Transverse colon (tissue), 4 donors: ENCODE data around the gene AMPD3. TPM values are rescaled to one million over a fixed set of nuclear protein-coding genes. Genes with fewer than 3 reads are reported as not detected.

Source experiments
- DNase-seq: peaks from one replicate; pipeline ENCODE4 v3.0.0-alpha.2; 2019
- H3K27ac ChIP-seq, 4 donors: fragments of 200-600 bp; sonication (generic); 2 replicates each; pipeline ENCODE4 v1.5.1; 2016 to 2018; ENCODE audit warnings: inconsistent platforms in 4 of 4
- H3K27me3 ChIP-seq: fragments of 200-600 bp; sonication (generic); 2 replicates; pipeline ENCODE4 v1.5.1; 2017; ENCODE audit warnings: inconsistent platforms
- H3K36me3 ChIP-seq, 4 donors: fragments of 200-600 bp; sonication (generic); 2 replicates each; pipeline ENCODE4 v1.5.1; 2017 to 2019; ENCODE audit warnings: inconsistent platforms in 4 of 4
- H3K4me1 ChIP-seq, 4 donors: fragments of 200-600 bp; sonication (generic); 2 replicates each; pipeline ENCODE4 v1.5.1; 2017 to 2020; ENCODE audit warnings: inconsistent platforms in 4 of 4
- H3K4me3 ChIP-seq, 4 donors: fragments of 200-600 bp; sonication (generic); 1 replicate in 1 of 4; 2 replicates in 3 of 4; pipeline versions ENCODE4 v1.5.1 to v1.6.1; 2017 to 2019; ENCODE audit warnings: inconsistent platforms in 4 of 4
- H3K9me3 ChIP-seq, 2 donors: fragments of 200-600 bp; sonication (generic); 2 replicates each; pipeline ENCODE4 v1.5.1; 2017 to 2019; ENCODE audit warnings: inconsistent platforms in 2 of 2
- EP300 ChIP-seq: sonication (generic); formaldehyde crosslinking; IDR thresholded peaks from one replicate; pipeline ENCODE4 v1.6.1; 2017; ENCODE audit warnings: antibody characterized with exemption, low read depth
- POLR2A ChIP-seq: fragments of 450-650 bp; IDR thresholded peaks from one replicate; pipeline ENCODE4 v1.6.1; 2016; ENCODE audit warnings: antibody characterized with exemption, mild to moderate bottlenecking, moderate library complexity
- POLR2AphosphoS5 ChIP-seq, 3 donors: sonication (generic); formaldehyde crosslinking; IDR thresholded peaks; one replicate each; pipeline ENCODE4 v1.6.1; 2016; ENCODE audit warnings: antibody characterized with exemption in 3 of 3
- WGBS, 2 donors: methylation state at CpG; one replicate each; pipeline ENCODE4 v1.1.5; 2018; ENCODE audit warnings: low coverage in 1 of 2; 5-methylcytosine and 5-hydroxymethylcytosine counted together
- in situ Hi-C, 4 donors: fragments of 200-750 bp; cut with MboI; loops; one replicate each; pipeline versions ENCODE4 v1.15.0 to v1.15.1; 2017; ENCODE audit warnings: low sequenced_read_pairs in 3 of 4, low pct_ligation_motif_present in 1 of 4, low pct_unique_long_range_greater_than_20kb in 1 of 4
- intact Hi-C: fragments of 100-400 bp; cut with DNase I; formaldehyde crosslinking; loops from one replicate; pipeline ENCODE4 v1.15.1; 2023; ENCODE audit warnings: low total_unique reads
- total RNA-seq, 4 donors: library from RNA; depleted of rRNA; stranded (reverse); fragments of >200 nt; gene quantifications; one replicate each; pipeline ENCODE4 v1.1.0, GENCODE V29; 2016
- TF ChIP-seq, protein P1 (sequence below), 5 experiments: fragments of 200-600 bp in 3 of 5; fragments of 450-650 bp in 2 of 5; sonication (generic) in 3 of 5; IDR thresholded peaks; 1 replicate in 2 of 5; 2 replicates in 3 of 5; pipeline ENCODE4 v1.5.1; 2016 to 2017; ENCODE audit warnings: antibody characterized with exemption in 5 of 5, inconsistent platforms in 3 of 5, mild to moderate bottlenecking in 2 of 5, moderate library complexity in 1 of 5

Gene AMPD3
- total RNA-seq, 4 donors from 2014 or later = 2.4 to 32.9 (median 11.2) TPM

GRCh38 chr11:10503221-10503620, 48.2 kb downstream of the AMPD3 start:
- no peak for DNase-seq
- H3K36me3 ChIP-seq = no peaks in the 10 kb centered on the region
- H3K27ac ChIP-seq = peak overlapping the region in 2 of 4 donors; percentile 3 to 20

DNA sequence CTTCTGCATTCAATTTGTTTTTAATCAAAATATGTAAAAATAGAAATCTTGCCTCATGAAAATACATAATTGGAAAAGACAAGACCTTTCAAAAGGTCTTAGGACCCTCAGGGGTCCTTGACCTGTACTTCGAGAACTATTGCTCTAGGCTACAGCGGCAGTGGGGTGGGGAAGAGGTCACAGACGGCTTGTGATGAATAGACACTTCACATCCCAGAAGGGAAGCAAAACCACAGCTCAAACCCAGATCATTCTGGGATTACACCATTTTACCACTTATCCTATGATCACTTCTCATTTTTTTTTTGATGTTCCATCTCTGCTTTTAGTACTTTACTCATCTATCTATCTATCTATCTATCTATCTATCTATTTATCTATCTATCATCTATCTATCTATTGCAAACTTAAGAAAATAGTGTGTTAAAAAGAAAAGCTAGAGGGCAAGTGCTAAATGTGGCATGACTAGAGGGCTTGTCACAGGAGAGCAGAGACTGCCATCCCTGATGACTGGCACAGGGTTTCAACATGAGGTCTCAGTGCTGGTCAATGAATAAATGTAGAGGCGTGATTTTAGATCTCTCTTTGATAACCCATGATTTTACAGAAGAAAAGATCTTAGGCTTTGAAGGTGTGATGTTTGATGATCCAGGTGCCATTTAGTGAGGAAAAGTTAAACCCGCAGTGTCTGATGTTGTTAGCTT, 48.9 kb downstream of the AMPD3 start:
- intact Hi-C loops = no loop called here
- Histone ChIP-seq H3K36me3 (no peaks in the 10 kb centered on the region), H3K27me3 (no peaks in the 10 kb centered on the region), H3K9me3 (no peaks in the 10 kb centered on the region), H3K4me3 (no peak overlapping the region), H3K4me1 (no peaks in the 10 kb centered on the region), H3K27ac (peak overlapping the region in 2 of 4 donors; percentile 3 to 20)
- in situ Hi-C loops = no loop called here
- DNase-seq = no peak
- 85 to 100% methylated on average over 5 of the region's 5 CpGs for WGBS, 2 donors
- no peak for TF ChIP-seq POLR2AphosphoS5 (IDR thresholded peaks at IDR 0.05)
- TF ChIP-seq, protein P1, sequence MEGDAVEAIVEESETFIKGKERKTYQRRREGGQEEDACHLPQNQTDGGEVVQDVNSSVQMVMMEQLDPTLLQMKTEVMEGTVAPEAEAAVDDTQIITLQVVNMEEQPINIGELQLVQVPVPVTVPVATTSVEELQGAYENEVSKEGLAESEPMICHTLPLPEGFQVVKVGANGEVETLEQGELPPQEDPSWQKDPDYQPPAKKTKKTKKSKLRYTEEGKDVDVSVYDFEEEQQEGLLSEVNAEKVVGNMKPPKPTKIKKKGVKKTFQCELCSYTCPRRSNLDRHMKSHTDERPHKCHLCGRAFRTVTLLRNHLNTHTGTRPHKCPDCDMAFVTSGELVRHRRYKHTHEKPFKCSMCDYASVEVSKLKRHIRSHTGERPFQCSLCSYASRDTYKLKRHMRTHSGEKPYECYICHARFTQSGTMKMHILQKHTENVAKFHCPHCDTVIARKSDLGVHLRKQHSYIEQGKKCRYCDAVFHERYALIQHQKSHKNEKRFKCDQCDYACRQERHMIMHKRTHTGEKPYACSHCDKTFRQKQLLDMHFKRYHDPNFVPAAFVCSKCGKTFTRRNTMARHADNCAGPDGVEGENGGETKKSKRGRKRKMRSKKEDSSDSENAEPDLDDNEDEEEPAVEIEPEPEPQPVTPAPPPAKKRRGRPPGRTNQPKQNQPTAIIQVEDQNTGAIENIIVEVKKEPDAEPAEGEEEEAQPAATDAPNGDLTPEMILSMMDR (IDR thresholded peaks at IDR 0.05) = no peak
- no peak for TF ChIP-seq EP300
- no peak for TF ChIP-seq POLR2A

More at GRCh38 chr11:10503221-10503620, 48.2 kb downstream of the AMPD3 start:
- WGBS, 2 donors = 81 to 100% methylated on average over 2 of the region's 2 CpGs
- in situ Hi-C loops (no loop called here), intact Hi-C loops (no loop called here)
- Histone ChIP-seq H3K4me1 (no peaks in the 10 kb centered on the region), H3K4me3 (no peak overlapping the region), H3K9me3 (no peaks in the 10 kb centered on the region), H3K27me3 (no peaks in the 10 kb centered on the region)
- TF ChIP-seq EP300 (no peak), POLR2A (no peak), POLR2AphosphoS5 (IDR thresholded peaks at IDR 0.05) (no peak)
- TF ChIP-seq, protein P1 (IDR thresholded peaks at IDR 0.05) = no peak

GRCh38 chr11:10504490-10504889, 49.4 kb downstream of the AMPD3 start:
- Histone ChIP-seq H3K27me3 (no peaks in the 10 kb centered on the region), H3K27ac (no peak overlapping the region), H3K4me3 (no peak overlapping the region), H3K4me1 (no peaks in the 10 kb centered on the region), H3K36me3 (no peaks in the 10 kb centered on the region), H3K9me3 (no peaks in the 10 kb centered on the region)
- intact Hi-C loops (no loop called here), in situ Hi-C loops (no loop called here)
- DNase-seq = no peak
- TF ChIP-seq POLR2A (no peak), EP300 (no peak), POLR2AphosphoS5 (IDR thresholded peaks at IDR 0.05) (no peak)
- TF ChIP-seq, protein P1 (IDR thresholded peaks at IDR 0.05) = no peak
- 92 to 98% methylated on average over 2 to 11 of the region's 11 CpGs for WGBS, 2 donors

GRCh38 chr11:10505278-10506007, 50.4 kb downstream of the AMPD3 start:
- Histone ChIP-seq H3K27ac (no peak overlapping the region), H3K36me3 (no peaks in the 10 kb centered on the region), H3K27me3 (no peaks in the 10 kb centered on the region), H3K9me3 (no peaks in the 10 kb centered on the region), H3K4me3 (no peak overlapping the region), H3K4me1 (no peaks in the 10 kb centered on the region)
- TF ChIP-seq, protein P1 (IDR thresholded peaks at IDR 0.05) = no peak
- no peak for TF ChIP-seq POLR2A
- no peak for TF ChIP-seq POLR2AphosphoS5 (IDR thresholded peaks at IDR 0.05)
- TF ChIP-seq EP300 = no peak
- in situ Hi-C loops = no loop called here
- WGBS, 2 donors = 75 to 96% methylated on average over 4 to 6 of the region's 6 CpGs
- intact Hi-C loops = no loop called here
- no peak for DNase-seq
